ENCODE data around the gene IMMP2L. TPM values are rescaled to one million over a fixed set of nuclear protein-coding genes. Genes with fewer than 3 reads are reported as not detected.

IMMP2L gene
- total RNA-seq, 1 donor from 2014 or later = 13.6 TPM

GRCh38 chr7:110827936-110828335 is 734.4 kb downstream of the IMMP2L start:
- DNase-seq (no peak), ATAC-seq (ENCODE audit: poor library complexity) (no peak)
- intact Hi-C loops (cut with DNase I) = no loop called here

DNA sequence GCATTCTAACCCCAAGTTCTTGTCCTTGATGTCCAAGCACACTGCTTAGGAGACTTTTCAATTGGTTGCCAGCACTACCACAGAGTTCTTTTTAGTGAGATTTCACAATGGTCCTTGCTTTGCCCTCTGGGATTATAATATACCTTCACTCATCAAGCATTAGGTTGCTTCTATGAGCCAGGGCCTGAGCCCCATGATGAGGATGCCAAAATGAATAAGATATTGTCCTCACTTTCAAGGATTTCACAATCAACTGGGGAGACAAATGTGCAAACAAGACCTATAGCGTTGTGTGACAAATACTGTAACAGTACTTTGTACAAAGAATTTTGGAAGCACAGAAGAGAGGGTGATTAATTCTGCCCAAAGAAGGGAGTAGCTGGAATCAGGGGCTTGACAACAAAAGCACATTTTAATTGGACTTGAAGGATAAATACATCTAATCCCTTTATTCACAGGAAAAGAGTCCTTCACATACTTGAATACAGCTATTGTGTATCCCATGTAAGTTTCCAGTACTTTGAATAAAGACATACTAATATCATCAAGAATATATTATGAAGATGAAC is 734.9 kb downstream of the IMMP2L start:
- intact Hi-C loops (cut with DNase I) = no loop called here
- ATAC-seq (ENCODE audit: poor library complexity) (no peak), DNase-seq (no peak)

DNA sequence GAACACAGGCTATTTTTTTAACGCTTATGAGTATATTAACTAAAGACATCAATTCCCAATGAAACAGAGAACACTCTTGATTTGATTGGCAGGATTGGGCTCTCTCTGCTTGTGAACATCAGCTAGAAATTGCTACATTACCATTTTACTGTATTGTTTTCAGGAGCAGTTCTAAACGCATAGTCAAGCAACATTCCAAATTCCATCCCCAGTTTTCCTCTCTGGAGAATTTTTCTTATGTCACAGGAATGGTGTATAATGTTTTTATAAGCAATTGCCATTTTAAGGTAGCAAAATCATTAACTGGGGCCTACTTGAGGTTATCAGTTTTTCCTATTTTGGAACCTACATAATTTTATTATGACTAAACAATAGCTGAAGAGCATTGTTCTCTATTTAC is 748.3 kb downstream of the IMMP2L start:
- intact Hi-C loops (cut with DNase I) = no loop called here
- ATAC-seq (ENCODE audit: poor library complexity) (no peak), DNase-seq (no peak)

GRCh38 chr7:110809832-110810231 is 752.5 kb downstream of the IMMP2L start:
- no peak for DNase-seq
- no peak for ATAC-seq (ENCODE audit: poor library complexity)
- intact Hi-C loops (cut with DNase I) = no loop called here

DNA sequence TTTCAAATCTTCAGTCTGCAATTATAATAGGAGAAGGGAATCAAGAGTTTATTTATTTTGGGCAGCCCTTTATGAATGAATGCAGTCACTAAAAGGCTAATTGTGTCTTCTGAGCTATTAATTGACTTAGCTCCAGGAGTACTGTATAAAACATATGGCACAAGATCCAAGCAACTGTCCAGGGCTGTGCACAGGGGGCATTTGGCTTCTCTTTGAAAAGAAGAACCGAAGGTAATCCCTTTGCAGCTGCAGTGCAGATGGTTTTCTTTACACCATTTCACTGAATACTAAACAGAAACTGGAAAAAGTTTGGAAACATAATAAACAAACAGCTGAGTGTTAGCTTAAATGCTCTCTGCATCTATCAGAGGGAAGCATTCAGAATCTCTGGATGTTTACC is 753.9 kb downstream of the IMMP2L start:
- intact Hi-C loops (cut with DNase I) = no loop called here
- ATAC-seq (ENCODE audit: poor library complexity) = no peak
- DNase-seq = no peak

DNA sequence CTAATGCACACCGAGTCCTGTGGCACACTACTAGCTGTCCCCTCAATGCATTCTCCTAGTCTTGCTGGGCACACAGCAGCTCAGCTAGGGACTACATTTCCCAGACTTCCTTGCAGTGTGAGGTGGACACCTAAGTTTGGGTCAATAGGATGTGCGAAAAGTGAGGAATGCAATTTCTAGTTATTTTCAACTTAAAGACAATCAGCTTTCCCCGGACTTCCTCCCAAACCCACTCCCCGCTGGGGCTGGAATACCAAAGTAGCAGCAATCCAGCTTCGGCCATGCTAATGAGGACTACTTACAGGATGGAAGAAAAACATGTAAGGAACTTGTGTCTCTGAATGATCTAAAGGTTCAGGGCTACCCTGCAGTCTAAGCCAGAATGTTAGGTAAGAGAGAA is 757.8 kb downstream of the IMMP2L start:
- intact Hi-C loops (cut with DNase I) = no loop called here
- ATAC-seq (ENCODE audit: poor library complexity) (no peak), DNase-seq (no peak)

- no peak for DNase-seq
- no peak for ATAC-seq (ENCODE audit: poor library complexity)
- intact Hi-C loops (cut with DNase I) = no loop called here
These were observed 758.6 kb downstream of the IMMP2L start for GRCh38 chr7:110803602-110804143.

DNA sequence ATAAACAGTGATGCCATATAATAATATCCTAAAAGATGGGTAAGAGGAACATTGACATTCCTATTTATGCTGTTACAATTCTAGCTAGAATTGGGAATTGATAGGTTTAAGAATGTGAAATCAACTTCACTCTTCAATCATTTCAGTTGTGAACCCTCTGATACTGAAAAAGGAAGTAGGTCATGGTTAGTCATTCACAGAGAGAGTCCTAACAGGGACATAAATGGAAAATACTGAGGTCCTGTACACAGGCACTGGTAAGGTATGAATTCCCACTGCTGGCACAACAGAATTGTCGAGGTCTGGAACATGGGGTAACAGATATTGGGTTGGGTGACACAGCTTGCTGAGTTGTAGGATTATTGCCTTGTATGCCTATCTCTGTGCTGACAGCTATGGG is 760.8 kb downstream of the IMMP2L start:
- ATAC-seq (ENCODE audit: poor library complexity) (no peak), DNase-seq (no peak)
- intact Hi-C loops (cut with DNase I) = no loop called here

- no peak for ATAC-seq (ENCODE audit: poor library complexity)
- intact Hi-C loops (cut with DNase I) = no loop called here
- DNase-seq = no peak
These were observed 761.3 kb downstream of the IMMP2L start for GRCh38 chr7:110800984-110801383.

- ATAC-seq (ENCODE audit: poor library complexity) = no peak
- no peak for DNase-seq
- intact Hi-C loops (cut with DNase I) = no loop called here
These were observed 764.6 kb downstream of the IMMP2L start for GRCh38 chr7:110797656-110798055.

- ATAC-seq (ENCODE audit: poor library complexity) (no peak), DNase-seq (no peak)
- intact Hi-C loops (cut with DNase I) = no loop called here
These were observed 771.3 kb downstream of the IMMP2L start for GRCh38 chr7:110790992-110791391.

GRCh38 chr7:110786328-110786965 is 775.8 kb downstream of the IMMP2L start:
- intact Hi-C loops (cut with DNase I) = no loop called here
- ATAC-seq (ENCODE audit: poor library complexity) = peak; percentile 48
- no peak for DNase-seq

- no peak for ATAC-seq (ENCODE audit: poor library complexity)
- intact Hi-C loops (cut with DNase I) = no loop called here
These were observed 777.5 kb downstream of the IMMP2L start for GRCh38 chr7:110784749-110785148.

DNA sequence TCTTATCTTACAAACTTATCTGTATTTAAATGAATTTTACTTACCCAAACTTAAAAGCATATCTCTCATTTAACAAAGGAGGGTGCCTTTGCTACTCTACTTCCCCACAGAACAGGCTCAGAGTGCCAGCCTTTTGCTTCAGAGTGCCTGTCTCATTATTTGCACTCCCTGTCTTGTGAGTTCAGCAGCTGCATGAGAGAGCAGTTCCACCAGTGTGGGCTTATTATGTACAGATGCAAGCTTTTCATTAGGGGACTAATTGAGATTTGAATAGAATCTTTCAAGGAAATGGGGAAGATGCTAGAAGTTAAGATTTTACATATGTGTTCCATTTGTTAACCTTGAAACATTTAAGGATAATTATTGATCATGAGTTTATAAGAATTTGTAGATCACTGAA is 781.6 kb downstream of the IMMP2L start:
- ATAC-seq (ENCODE audit: poor library complexity) = no peak
- DNase-seq = no peak
- intact Hi-C loops (cut with DNase I) = no loop called here

More at GRCh38 chr7:110784749-110785148, 777.5 kb downstream of the IMMP2L start:
- DNase-seq = no peak

GRCh38 chr7:110779339-110779738 is 783.0 kb downstream of the IMMP2L start:
- no peak for ATAC-seq (ENCODE audit: poor library complexity)
- DNase-seq = no peak
- intact Hi-C loops (cut with DNase I) = no loop called here

DNA sequence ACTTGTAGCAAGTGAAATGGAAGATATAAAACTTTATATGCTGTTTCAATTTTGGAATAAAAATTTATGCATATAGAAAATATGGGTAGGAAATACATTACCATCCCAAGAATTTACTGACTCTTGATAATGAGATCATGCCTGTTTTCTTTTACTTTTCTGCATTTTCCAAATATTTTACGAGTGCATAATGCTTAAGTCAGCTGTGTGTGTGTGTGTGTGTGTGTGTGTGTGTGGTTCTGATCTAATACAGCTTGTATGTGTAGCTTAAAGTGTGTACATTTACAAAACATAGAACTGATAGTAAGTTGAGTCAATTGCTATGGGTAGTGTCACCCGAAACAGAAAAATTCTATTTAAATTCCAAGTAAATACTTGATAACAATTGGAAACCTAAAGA is 787.2 kb downstream of the IMMP2L start:
- no peak for DNase-seq
- ATAC-seq (ENCODE audit: poor library complexity) = no peak
- intact Hi-C loops (cut with DNase I) = no loop called here

DNA sequence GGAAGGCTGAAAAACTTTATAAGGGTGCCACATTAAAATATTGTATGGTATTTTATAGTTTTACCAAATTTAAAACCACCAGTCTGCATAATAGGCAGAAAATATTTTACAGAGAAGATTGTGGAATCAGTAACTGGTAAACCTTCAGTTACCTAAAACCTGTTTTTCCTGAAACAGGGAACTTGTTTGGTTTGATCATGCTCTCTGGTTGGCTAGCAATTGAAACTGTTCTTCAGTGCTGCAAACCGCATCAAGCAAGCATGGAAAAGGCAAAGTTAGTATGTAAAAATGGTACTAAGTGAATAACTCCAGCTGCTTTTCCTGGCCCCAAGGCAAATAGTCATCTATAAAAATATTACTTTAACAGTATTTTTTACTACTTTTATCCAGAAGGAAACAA is 788.2 kb downstream of the IMMP2L start:
- DNase-seq (no peak), ATAC-seq (ENCODE audit: poor library complexity) (no peak)
- intact Hi-C loops (cut with DNase I) = no loop called here

DNA sequence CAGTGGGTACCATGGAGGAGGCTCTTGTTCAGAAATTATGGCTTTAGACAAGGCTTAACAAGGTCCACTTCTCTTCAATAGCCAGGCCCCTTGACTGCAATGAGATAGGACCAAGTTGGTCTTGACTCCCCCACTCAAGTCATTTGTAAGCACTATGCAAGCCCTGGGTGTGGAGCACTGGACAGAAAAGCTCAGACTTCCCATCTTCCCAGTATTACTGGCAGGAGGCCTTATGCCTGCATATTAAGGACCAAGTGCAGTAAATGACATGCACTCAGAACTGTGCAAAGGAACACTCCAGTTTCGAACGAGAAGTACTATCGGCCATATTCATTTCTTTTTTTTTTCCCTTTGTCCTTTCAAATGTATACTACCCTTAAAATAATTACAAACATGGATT is 789.7 kb downstream of the IMMP2L start:
- DNase-seq (no peak), ATAC-seq (ENCODE audit: poor library complexity) (no peak)
- intact Hi-C loops (cut with DNase I) = no loop called here

- ATAC-seq (ENCODE audit: poor library complexity) = no peak
- intact Hi-C loops (cut with DNase I) = no loop called here
- DNase-seq = no peak
These were observed 790.6 kb downstream of the IMMP2L start for GRCh38 chr7:110771717-110772116.

DNA sequence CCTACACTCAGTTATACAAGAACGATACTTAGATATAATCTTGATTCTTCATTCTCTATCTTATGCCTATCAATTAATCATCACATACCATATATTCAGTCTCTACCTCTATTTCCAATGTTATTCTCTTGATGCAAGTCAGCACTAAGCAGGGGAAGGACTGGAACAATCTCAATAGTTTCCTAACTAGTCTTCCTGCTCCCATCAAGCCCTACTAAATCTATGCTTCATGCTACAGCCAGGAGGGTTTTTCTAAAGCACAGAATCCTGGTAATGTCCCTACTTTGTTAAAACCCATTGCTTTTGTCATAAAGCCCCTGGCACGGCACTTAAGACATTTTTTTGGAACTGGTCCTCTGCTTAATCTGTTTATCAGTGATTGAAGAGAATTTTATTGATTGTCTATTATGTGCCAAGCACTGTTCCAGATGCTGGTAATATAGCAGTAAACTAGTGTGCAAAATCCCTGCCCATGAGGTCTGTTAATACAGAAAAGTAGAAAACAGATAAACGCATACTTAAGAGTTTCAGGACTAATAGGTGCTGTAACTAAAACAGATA is 794.7 kb downstream of the IMMP2L start:
- ATAC-seq (ENCODE audit: poor library complexity) = no peak
- intact Hi-C loops (cut with DNase I) = no loop called here
- DNase-seq = no peak
